ENCODE measurements around the gene HSD3B2.

The HSD3B2 gene

DNA sequence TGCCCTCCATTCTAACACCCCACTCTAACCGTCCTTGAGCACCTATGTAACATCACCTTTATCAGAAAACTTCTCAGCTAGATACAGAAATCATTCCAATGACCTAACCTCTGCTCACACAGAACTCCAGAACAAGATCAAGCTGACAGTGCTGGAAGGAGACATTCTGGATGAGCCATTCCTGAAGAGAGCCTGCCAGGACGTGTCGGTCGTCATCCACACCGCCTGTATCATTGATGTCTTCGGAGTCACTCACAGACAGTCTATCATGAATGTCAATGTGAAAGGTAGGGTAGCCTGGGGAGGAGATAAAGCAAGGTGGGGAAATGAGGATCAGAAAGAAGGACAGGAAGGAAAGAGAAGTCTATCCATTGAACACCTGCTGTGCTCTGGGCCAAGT lies 27.8 kb downstream of the HSD3B2 start:
- TF ChIP-seq, protein P1, sequence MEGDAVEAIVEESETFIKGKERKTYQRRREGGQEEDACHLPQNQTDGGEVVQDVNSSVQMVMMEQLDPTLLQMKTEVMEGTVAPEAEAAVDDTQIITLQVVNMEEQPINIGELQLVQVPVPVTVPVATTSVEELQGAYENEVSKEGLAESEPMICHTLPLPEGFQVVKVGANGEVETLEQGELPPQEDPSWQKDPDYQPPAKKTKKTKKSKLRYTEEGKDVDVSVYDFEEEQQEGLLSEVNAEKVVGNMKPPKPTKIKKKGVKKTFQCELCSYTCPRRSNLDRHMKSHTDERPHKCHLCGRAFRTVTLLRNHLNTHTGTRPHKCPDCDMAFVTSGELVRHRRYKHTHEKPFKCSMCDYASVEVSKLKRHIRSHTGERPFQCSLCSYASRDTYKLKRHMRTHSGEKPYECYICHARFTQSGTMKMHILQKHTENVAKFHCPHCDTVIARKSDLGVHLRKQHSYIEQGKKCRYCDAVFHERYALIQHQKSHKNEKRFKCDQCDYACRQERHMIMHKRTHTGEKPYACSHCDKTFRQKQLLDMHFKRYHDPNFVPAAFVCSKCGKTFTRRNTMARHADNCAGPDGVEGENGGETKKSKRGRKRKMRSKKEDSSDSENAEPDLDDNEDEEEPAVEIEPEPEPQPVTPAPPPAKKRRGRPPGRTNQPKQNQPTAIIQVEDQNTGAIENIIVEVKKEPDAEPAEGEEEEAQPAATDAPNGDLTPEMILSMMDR (IDR thresholded peaks at IDR 0.05; ENCODE audit: control extremely low read depth, extremely low read depth, low read depth, missing control alignments), result no peak
- POLR2A ChIA-PET, result no interaction called here
- CTCF ChIA-PET, result no interaction called here
- DNase-seq (ENCODE audit: extremely low spot score), result no peak

DNA sequence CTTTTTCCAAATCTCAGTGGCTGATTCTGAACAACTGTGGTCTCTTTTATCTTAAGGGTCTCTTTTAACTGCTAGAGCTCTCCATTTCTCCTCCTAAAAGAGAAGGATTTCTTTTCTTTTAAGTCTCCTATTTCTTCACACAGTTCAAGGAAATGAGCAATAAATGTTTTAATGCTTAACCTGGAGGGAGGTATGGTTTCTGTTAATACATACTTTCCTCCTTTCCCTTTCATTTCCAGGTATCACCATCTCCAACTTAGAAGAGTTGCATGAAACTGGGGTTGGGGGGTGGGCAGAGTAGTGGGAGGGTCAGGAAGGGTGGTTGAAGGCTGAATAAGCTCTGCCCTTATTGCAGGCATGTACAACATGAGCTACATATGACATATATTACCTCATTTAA lies 31.4 kb downstream of the HSD3B2 start:
- POLR2A ChIA-PET, result no interaction called here
- CTCF ChIA-PET, result interaction anchor here (1.0 to 1.8 kb wide), 2 partner anchors 9 to 229 kb away, joined by 4 read pairs; no protein-coding TSS in a partner anchor

DNA sequence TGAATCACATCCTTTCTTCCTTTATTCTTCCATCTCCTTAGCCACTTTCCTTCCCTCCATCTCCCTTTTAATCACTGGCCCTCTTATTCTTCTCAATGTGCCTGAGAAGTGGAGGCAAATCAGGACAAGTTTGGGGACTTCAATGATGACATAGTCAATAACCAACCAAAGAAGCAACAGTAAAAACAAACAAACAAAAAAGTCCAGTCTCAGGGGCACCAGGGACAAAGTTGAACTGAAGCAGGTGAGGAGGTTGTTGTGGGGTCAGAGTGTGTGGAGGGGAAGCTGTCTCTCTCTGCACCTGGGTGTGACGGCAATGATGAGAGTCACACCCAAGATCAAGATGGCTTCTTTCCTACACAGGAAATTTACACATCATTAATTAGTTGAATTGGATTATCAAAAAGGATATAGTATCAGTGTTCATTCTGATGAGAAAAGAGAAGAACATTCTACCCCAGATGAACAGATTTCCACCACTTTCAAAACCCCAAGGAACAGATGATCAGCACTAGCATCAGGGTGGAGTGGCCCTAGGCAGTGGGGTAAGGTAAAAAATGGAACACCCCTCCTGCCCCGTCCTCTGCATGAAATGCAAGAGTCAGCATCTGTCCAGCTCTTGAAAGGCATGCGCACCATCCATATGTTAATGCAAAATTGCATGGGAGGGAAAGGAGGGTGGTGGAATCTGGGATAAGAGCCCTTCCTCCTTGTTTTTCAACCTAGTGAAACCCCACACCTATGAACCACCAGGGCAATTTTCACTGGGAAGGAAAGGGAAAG lies 32.6 kb downstream of the HSD3B2 start:
- ChIA-PET POLR2A (no interaction called here), CTCF (interaction anchor here (1.8 kb wide), 1 partner anchor 228 kb away, joined by 4 read pairs; no protein-coding TSS in a partner anchor)
- DNase-seq (ENCODE audit: extremely low spot score), result no peak
- TF ChIP-seq, protein P1 (IDR thresholded peaks at IDR 0.05; ENCODE audit: control extremely low read depth, extremely low read depth, low read depth, missing control alignments), result no peak

More for the DNA sequence above, 31.4 kb downstream of the HSD3B2 start:
- no peak for DNase-seq (ENCODE audit: extremely low spot score)
- TF ChIP-seq, protein P1 (IDR thresholded peaks at IDR 0.05; ENCODE audit: control extremely low read depth, extremely low read depth, low read depth, missing control alignments), result no peak

GRCh38 chr1:119448127-119448511 lies 33.2 kb downstream of the HSD3B2 start:
- DNase-seq (ENCODE audit: extremely low spot score), result no peak
- CTCF ChIA-PET, result no interaction called here

DNA sequence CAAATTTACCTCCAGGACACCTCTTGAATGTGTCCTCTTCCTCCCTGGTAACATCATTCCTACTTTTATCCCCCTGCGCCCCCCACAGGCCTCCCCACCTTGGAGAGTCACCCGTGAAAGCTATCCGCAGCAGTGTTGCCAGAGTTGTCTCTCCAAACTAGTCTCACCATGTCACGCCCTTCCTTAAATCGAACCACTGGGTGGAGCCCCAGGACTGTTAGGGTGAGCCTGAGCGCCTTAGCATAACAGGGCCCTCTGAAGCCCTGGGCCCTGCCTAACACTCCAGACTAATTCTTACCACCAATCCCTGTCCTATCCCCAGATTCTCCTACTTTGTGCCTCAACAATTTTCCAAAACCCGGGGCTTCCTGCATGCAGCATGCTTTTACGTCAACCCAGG lies 35.0 kb downstream of the HSD3B2 start:
- DNase-seq (ENCODE audit: extremely low spot score), result no peak
- POLR2A ChIA-PET, result no interaction called here
- TF ChIP-seq, protein P1 (IDR thresholded peaks at IDR 0.05; ENCODE audit: control extremely low read depth, extremely low read depth, low read depth, missing control alignments), result no peak
- CTCF ChIA-PET, result no interaction called here

More at GRCh38 chr1:119448127-119448511, 33.2 kb downstream of the HSD3B2 start:
- TF ChIP-seq, protein P1 (IDR thresholded peaks at IDR 0.05; ENCODE audit: control extremely low read depth, extremely low read depth, low read depth, missing control alignments), result no peak
- POLR2A ChIA-PET, result no interaction called here

- ChIA-PET POLR2A (no interaction called here), CTCF (no interaction called here)
- TF ChIP-seq, protein P1 (IDR thresholded peaks at IDR 0.05; ENCODE audit: control extremely low read depth, extremely low read depth, low read depth, missing control alignments), result no peak
- no peak for DNase-seq (ENCODE audit: extremely low spot score)
These were observed 36.2 kb downstream of the HSD3B2 start for GRCh38 chr1:119451158-119451557.
